ENCODE data around the gene COL4A2.
A peak's percentile ranks its signal among the peaks of the same experiment; 100 is the strongest.

COL4A2 gene

DNA sequence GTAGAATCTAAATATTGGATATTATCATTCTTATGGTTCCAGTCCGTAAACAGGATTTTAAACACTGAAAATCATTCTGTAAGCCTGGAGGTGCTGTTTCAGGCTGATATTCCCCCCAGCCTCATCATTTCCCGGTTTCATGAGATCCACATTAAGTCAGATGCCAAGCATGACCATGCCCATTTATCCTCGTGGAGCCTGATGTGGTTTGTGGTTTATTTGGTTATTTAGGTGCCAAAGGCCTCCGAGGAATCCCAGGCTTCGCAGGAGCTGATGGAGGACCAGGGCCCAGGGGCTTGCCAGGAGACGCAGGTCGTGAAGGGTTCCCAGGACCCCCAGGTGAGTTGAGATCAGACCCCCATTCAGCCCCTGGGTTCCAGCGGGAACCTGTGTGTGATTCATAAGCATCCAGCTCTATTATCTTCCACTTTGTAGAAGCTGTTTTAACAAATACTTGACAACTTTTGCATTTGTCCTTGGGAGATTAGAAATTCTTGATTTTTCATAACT, 162.0 kb downstream of the COL4A2 start:
- TF ChIP-seq TAF1 (IDR thresholded peaks at IDR 0.05; ENCODE audit: borderline replicate concordance, low read depth, low read length), result no peak
- TF ChIP-seq POLR2A (IDR thresholded peaks at IDR 0.05; ENCODE audit: low read depth, low read length), result no peak
- TF ChIP-seq POLR2AphosphoS5 (IDR thresholded peaks at IDR 0.05; ENCODE audit: low read depth, low read length), result no peak
- FAIRE-seq, result no peak
- DNase-seq (ENCODE audit: insufficient read length), result no peak

DNA sequence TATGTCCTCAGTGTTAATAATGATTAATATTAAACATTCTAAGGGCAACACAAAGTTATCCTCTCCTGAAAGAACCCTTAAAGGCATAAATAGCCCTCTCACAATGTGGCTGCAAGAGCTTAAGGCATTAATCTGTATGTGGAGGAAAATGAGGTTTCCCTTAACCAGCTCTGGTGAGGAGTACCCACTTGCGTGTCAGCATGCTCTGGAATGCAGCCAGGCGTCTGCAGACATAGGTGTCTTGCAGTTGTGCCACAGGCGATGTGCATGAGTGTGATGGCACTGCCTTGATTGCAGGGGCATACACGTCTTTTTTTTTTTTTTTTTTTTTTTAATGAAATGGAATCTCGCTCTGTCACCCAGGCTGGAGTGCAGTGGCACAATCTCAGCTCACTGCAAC, 162.5 kb downstream of the COL4A2 start:
- DNase-seq (ENCODE audit: insufficient read length) (no peak), FAIRE-seq (no peak)
- no peak for TF ChIP-seq POLR2AphosphoS5 (IDR thresholded peaks at IDR 0.05; ENCODE audit: low read depth, low read length)
- TF ChIP-seq POLR2A (IDR thresholded peaks at IDR 0.05; ENCODE audit: low read depth, low read length), result no peak
- TF ChIP-seq TAF1 (IDR thresholded peaks at IDR 0.05; ENCODE audit: borderline replicate concordance, low read depth, low read length), result no peak

DNA sequence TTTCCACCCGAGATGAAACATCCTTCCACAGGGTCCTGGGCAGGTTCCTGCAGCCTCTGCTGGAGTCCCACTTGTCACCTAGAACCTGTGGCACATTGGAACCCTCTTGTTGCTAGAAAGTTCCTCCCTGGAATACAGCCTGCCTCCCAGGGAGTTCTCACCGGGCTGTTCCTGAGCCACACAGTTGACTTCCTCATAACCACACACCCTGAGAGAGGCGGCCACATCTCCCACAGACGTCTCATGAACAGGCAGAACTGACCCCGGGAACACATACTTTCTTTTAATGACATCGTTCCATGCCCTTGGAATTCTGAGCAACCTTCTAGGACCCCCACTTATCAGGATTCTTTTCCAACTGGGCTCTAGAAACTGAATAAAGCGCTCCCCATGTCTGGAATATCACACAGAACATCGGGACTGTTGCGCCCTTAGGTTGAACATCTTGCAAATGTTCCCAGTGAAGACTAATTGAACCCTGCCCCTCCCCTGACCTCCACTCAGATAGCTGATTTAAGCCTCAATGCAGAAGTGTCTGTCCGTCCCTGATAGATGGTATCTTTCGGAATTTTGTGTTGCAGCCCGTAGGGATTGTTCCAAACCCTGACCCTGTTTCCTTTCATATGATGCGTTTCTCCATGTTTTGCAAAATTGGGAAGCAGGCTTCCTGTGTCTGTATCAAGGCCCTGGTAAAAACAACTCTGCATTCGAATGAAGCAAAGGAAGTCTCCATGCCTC, 163.4 kb downstream of the COL4A2 start:
- DNase-seq (ENCODE audit: insufficient read length) (no peak), FAIRE-seq (peak; percentile 21)
- no peak for TF ChIP-seq TAF1 (IDR thresholded peaks at IDR 0.05; ENCODE audit: borderline replicate concordance, low read depth, low read length)
- TF ChIP-seq POLR2AphosphoS5 (IDR thresholded peaks at IDR 0.05; ENCODE audit: low read depth, low read length), result no peak
- no peak for TF ChIP-seq POLR2A (IDR thresholded peaks at IDR 0.05; ENCODE audit: low read depth, low read length)

DNA sequence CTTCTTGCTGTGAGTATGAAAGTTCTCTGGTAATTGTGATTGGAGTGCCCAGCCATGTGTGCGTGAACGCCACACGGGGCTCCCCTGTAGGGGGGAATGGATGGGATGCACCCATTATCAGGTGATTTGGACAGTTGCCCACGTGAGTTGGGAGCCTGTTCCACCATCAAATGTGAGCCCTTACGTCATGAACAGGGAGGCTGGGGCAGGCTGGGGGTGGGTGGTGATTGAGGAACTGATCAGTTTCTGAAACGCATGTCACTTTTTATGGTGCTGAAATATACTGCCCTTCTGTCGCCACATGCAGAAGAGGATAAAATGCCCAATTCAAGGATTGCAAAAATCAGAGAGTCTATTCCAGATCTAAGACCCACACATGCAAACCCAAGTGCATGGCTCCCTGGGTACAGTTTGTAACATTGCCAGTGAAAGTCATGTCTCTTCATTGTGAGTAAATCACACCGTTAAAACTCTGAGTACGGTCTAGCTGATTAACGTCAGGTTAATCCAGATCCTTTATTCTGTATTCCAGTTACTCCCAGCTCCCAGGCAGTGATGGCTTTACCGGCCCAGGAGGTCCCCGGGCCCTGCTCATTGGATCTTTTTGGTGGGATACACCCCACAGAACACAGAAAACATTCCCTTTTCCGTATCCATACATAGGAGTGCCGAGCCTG, 164.2 kb downstream of the COL4A2 start:
- TF ChIP-seq TAF1 (IDR thresholded peaks at IDR 0.05; ENCODE audit: borderline replicate concordance, low read depth, low read length) (no peak), POLR2A (IDR thresholded peaks at IDR 0.05; ENCODE audit: low read depth, low read length) (no peak), POLR2AphosphoS5 (IDR thresholded peaks at IDR 0.05; ENCODE audit: low read depth, low read length) (no peak)
- FAIRE-seq, result peak; percentile 54
- no peak for DNase-seq (ENCODE audit: insufficient read length)

DNA sequence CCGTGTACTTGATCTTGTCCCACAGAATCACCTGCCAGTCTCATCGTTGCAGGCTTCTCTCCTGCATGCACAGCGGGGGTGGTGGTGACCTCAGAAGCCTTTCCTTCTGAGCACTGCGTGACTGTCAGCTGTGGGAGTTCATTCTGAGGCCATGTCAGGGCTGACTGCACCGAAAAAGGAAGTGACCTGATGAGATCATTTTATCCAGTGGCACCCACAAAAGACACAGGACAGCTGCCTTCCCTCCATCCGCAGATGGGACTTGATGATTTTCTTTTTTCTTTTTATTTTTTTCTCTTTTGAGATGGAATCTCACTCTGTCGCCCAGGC, 164.7 kb downstream of the COL4A2 start:
- DNase-seq (ENCODE audit: insufficient read length) (peak; percentile 68), FAIRE-seq (peak; percentile 99)
- TF ChIP-seq POLR2AphosphoS5 (IDR thresholded peaks at IDR 0.05; ENCODE audit: low read depth, low read length), result peak; percentile 68
- TF ChIP-seq POLR2A (IDR thresholded peaks at IDR 0.05; ENCODE audit: low read depth, low read length), result peak; percentile 28; the same call in 1 of the 2 replicates
- TF ChIP-seq TAF1 (IDR thresholded peaks at IDR 0.05; ENCODE audit: borderline replicate concordance, low read depth, low read length), result no peak

GRCh38 chr13:110472904-110473563, 165.9 kb downstream of the COL4A2 start:
- FAIRE-seq (no peak), DNase-seq (ENCODE audit: insufficient read length) (no peak)
- no peak for TF ChIP-seq POLR2AphosphoS5 (IDR thresholded peaks at IDR 0.05; ENCODE audit: low read depth, low read length)
- no peak for TF ChIP-seq POLR2A (IDR thresholded peaks at IDR 0.05; ENCODE audit: low read depth, low read length)
- no peak for TF ChIP-seq TAF1 (IDR thresholded peaks at IDR 0.05; ENCODE audit: borderline replicate concordance, low read depth, low read length)

GRCh38 chr13:110474713-110475112, 167.6 kb downstream of the COL4A2 start:
- FAIRE-seq (peak; percentile 84), DNase-seq (ENCODE audit: insufficient read length) (no peak)
- TF ChIP-seq POLR2A (IDR thresholded peaks at IDR 0.05; ENCODE audit: low read depth, low read length) (no peak), POLR2AphosphoS5 (IDR thresholded peaks at IDR 0.05; ENCODE audit: low read depth, low read length) (no peak), TAF1 (IDR thresholded peaks at IDR 0.05; ENCODE audit: borderline replicate concordance, low read depth, low read length) (no peak)

GRCh38 chr13:110475117-110475516, 168.0 kb downstream of the COL4A2 start:
- no peak for DNase-seq (ENCODE audit: insufficient read length)
- FAIRE-seq, result no peak

GRCh38 chr13:110475550-110476219, 168.6 kb downstream of the COL4A2 start:
- DNase-seq (ENCODE audit: insufficient read length) (no peak), FAIRE-seq (no peak)

More at GRCh38 chr13:110475117-110475516, 168.0 kb downstream of the COL4A2 start:
- TF ChIP-seq TAF1 (IDR thresholded peaks at IDR 0.05; ENCODE audit: borderline replicate concordance, low read depth, low read length), result no peak
- no peak for TF ChIP-seq POLR2AphosphoS5 (IDR thresholded peaks at IDR 0.05; ENCODE audit: low read depth, low read length)
- no peak for TF ChIP-seq POLR2A (IDR thresholded peaks at IDR 0.05; ENCODE audit: low read depth, low read length)

DNA sequence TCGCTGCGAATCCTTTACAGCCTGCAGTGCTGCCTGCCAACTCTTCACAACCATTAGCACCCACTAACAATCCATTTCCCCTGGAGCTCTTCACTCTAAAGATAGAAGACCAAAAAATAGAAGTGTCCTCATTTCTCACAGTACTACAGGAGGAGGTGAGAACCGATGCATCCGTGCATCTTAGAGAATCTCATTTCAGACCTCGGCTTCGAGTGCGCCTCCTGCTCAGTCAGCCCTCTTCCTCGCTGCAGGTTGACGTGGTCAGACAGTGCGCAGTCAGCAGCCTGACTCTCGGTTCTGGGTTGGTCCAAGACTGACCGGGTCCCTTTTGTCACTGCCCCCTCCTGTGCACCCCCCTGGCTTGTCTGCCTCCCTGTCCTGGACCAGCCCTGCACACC, 169.1 kb downstream of the COL4A2 start:
- DNase-seq (ENCODE audit: insufficient read length), result no peak
- FAIRE-seq, result no peak
- TF ChIP-seq POLR2A (IDR thresholded peaks at IDR 0.05; ENCODE audit: low read depth, low read length) (no peak), TAF1 (IDR thresholded peaks at IDR 0.05; ENCODE audit: borderline replicate concordance, low read depth, low read length) (no peak), POLR2AphosphoS5 (IDR thresholded peaks at IDR 0.05; ENCODE audit: low read depth, low read length) (no peak)

More at GRCh38 chr13:110475550-110476219, 168.6 kb downstream of the COL4A2 start:
- TF ChIP-seq POLR2A (IDR thresholded peaks at IDR 0.05; ENCODE audit: low read depth, low read length), result no peak
- TF ChIP-seq POLR2AphosphoS5 (IDR thresholded peaks at IDR 0.05; ENCODE audit: low read depth, low read length), result no peak
- no peak for TF ChIP-seq TAF1 (IDR thresholded peaks at IDR 0.05; ENCODE audit: borderline replicate concordance, low read depth, low read length)

GRCh38 chr13:110477706-110478245, 170.7 kb downstream of the COL4A2 start:
- DNase-seq (ENCODE audit: insufficient read length), result no peak
- FAIRE-seq, result no peak
- no peak for TF ChIP-seq TAF1 (IDR thresholded peaks at IDR 0.05; ENCODE audit: borderline replicate concordance, low read depth, low read length)
- TF ChIP-seq POLR2A (IDR thresholded peaks at IDR 0.05; ENCODE audit: low read depth, low read length), result no peak
- no peak for TF ChIP-seq POLR2AphosphoS5 (IDR thresholded peaks at IDR 0.05; ENCODE audit: low read depth, low read length)
